Esophagus (tissue), 2 donors: ENCODE results near the gene POLR1A. TPM values are rescaled to one million over a fixed set of nuclear protein-coding genes. Genes with fewer than 3 reads are reported as not detected.

Experiments
- H3K27ac ChIP-seq, 2 donors: one replicate each; pipeline ENCODE4 v1.5.1; 2013; ENCODE audit warnings: low read depth in 2 of 2, mild to moderate bottlenecking in 2 of 2, inconsistent platforms in 1 of 2, low read length in 1 of 2, moderate library complexity in 1 of 2
- H3K27me3 ChIP-seq, 2 donors: one replicate each; pipeline ENCODE4 v1.6.1; 2013; ENCODE audit warnings: low read length in 2 of 2, control low read depth in 1 of 2, mild to moderate bottlenecking in 1 of 2; ENCODE audit not compliant: insufficient read depth in 2 of 2, control insufficient read depth in 1 of 2
- H3K36me3 ChIP-seq, 2 donors: one replicate each; pipeline ENCODE4 v1.6.1; 2013; ENCODE audit warnings: low read length in 1 of 2; ENCODE audit not compliant: control insufficient read depth in 2 of 2, insufficient read depth in 2 of 2
- H3K4me1 ChIP-seq, 2 donors: one replicate each; pipeline ENCODE4 v1.6.1; 2013; ENCODE audit warnings: low read length in 1 of 2; ENCODE audit not compliant: control insufficient read depth in 2 of 2, insufficient read depth in 2 of 2
- H3K4me3 ChIP-seq, 2 donors: one replicate each; pipeline ENCODE4 v1.5.1; 2013; ENCODE audit warnings: low read length in 2 of 2, mild to moderate bottlenecking in 2 of 2, low read depth in 1 of 2, moderate library complexity in 1 of 2
- H3K9me3 ChIP-seq, 2 donors: one replicate each; pipeline ENCODE4 v1.6.1; 2013; ENCODE audit warnings: mild to moderate bottlenecking in 2 of 2, low read depth in 1 of 2, low read length in 1 of 2, moderate library complexity in 1 of 2; ENCODE audit not compliant: control insufficient read depth in 2 of 2, insufficient read depth in 1 of 2
- WGBS, 2 donors: extraction: QIAGEN DNeasy Blood & Tissue Kit; methylation state at CpG; one replicate each; pipeline ENCODE4 v1.1.7; 2013; 5-methylcytosine and 5-hydroxymethylcytosine counted together
- polyA plus RNA-seq, 2 donors: library from polyadenylated mRNA; stranded (reverse); fragments of 200-250 nt; gene quantifications; one replicate each; pipeline ENCODE4 v1.2.3, GENCODE V29; 2013
- donor health status: healthy with polysubstance abuse.
- donor health status: Bipolar disorder and iron deficiency.

The POLR1A gene
- polyA plus RNA-seq, 2 donors, result 4.2 to 4.8 TPM

- H3K36me3 ChIP-seq, result peaks cover 9% of the 10 kb centered on the region in 2 donors
- H3K4me1 ChIP-seq, result no peaks in the 10 kb centered on the region
- no peak overlapping the region for H3K27ac ChIP-seq
- H3K4me3 ChIP-seq, result no peak overlapping the region
- no peaks in the 10 kb centered on the region for H3K27me3 ChIP-seq
- no peaks in the 10 kb centered on the region for H3K9me3 ChIP-seq
These were observed 3.5 kb downstream of the POLR1A start for GRCh38 chr2:86102157-86102556.

- 95 to 97% methylated on average over 1 of the region's 1 CpG for WGBS, 2 donors
- Histone ChIP-seq H3K36me3 (peaks cover 12 to 14% of the 10 kb centered on the region in 2 donors), H3K4me1 (no peaks in the 10 kb centered on the region)
These were observed 7.8 kb downstream of the POLR1A start for GRCh38 chr2:86097913-86098312.

GRCh38 chr2:86097114-86097896, 8.4 kb downstream of the POLR1A start:
- no peak overlapping the region for H3K4me3 ChIP-seq
- no peaks in the 10 kb centered on the region for H3K9me3 ChIP-seq
- H3K4me1 ChIP-seq, result no peaks in the 10 kb centered on the region
- no peaks in the 10 kb centered on the region for H3K27me3 ChIP-seq
- H3K27ac ChIP-seq, result no peak overlapping the region
- WGBS, 2 donors, result 91 to 98% methylated on average over 3 of the region's 3 CpGs
- H3K36me3 ChIP-seq, result peaks cover 10 to 14% of the 10 kb centered on the region in 2 donors

More at GRCh38 chr2:86097913-86098312, 7.8 kb downstream of the POLR1A start:
- H3K9me3 ChIP-seq, result no peaks in the 10 kb centered on the region
- H3K4me3 ChIP-seq, result no peak overlapping the region
- H3K27me3 ChIP-seq, result no peaks in the 10 kb centered on the region
- no peak overlapping the region for H3K27ac ChIP-seq

GRCh38 chr2:86094229-86094628, 11.5 kb downstream of the POLR1A start:
- WGBS, 2 donors, result 70% methylated on average over 1 of the region's 1 CpG
- Histone ChIP-seq H3K4me1 (no peaks in the 10 kb centered on the region), H3K4me3 (no peak overlapping the region), H3K27me3 (no peaks in the 10 kb centered on the region), H3K27ac (no peak overlapping the region), H3K9me3 (no peaks in the 10 kb centered on the region), H3K36me3 (peaks cover 14 to 15% of the 10 kb centered on the region in 2 donors)

- 82 to 86% methylated on average over 14 of the region's 14 CpGs for WGBS, 2 donors
- no peak overlapping the region for H3K4me3 ChIP-seq
- H3K27me3 ChIP-seq, result no peaks in the 10 kb centered on the region
- no peak overlapping the region for H3K27ac ChIP-seq
- H3K9me3 ChIP-seq, result no peaks in the 10 kb centered on the region
- peaks cover 21 to 27% of the 10 kb centered on the region in 2 donors for H3K36me3 ChIP-seq
- H3K4me1 ChIP-seq, result no peaks in the 10 kb centered on the region
These were observed 17.5 kb downstream of the POLR1A start for GRCh38 chr2:86087936-86088850.

GRCh38 chr2:86082756-86083155, 22.9 kb downstream of the POLR1A start:
- Histone ChIP-seq H3K27ac (no peak overlapping the region), H3K27me3 (no peaks in the 10 kb centered on the region), H3K4me1 (no peaks in the 10 kb centered on the region), H3K9me3 (no peaks in the 10 kb centered on the region), H3K4me3 (no peak overlapping the region), H3K36me3 (peaks cover 10 to 23% of the 10 kb centered on the region in 2 donors)
- WGBS, 2 donors, result 75 to 85% methylated on average over 5 of the region's 5 CpGs

- 83 to 91% methylated on average over 4 of the region's 4 CpGs for WGBS, 2 donors
These were observed 24.0 kb downstream of the POLR1A start for GRCh38 chr2:86081724-86082123.

GRCh38 chr2:86079981-86080911, 25.4 kb downstream of the POLR1A start:
- H3K36me3 ChIP-seq, result peaks cover 14 to 26% of the 10 kb centered on the region in 2 donors
- no peaks in the 10 kb centered on the region for H3K9me3 ChIP-seq
- H3K27ac ChIP-seq, result no peak overlapping the region
- H3K27me3 ChIP-seq, result no peaks in the 10 kb centered on the region
- no peaks in the 10 kb centered on the region for H3K4me1 ChIP-seq
- no peak overlapping the region for H3K4me3 ChIP-seq
- WGBS, 2 donors, result 35 to 45% methylated on average over 14 of the region's 14 CpGs

More at GRCh38 chr2:86081724-86082123, 24.0 kb downstream of the POLR1A start:
- no peak overlapping the region for H3K27ac ChIP-seq
- H3K36me3 ChIP-seq, result peaks cover 19 to 26% of the 10 kb centered on the region in 2 donors
- H3K27me3 ChIP-seq, result no peaks in the 10 kb centered on the region
- no peaks in the 10 kb centered on the region for H3K9me3 ChIP-seq
- H3K4me3 ChIP-seq, result no peak overlapping the region
- no peaks in the 10 kb centered on the region for H3K4me1 ChIP-seq
